Measurements from ENCODE around the gene CHID1. TPM values are rescaled to one million over a fixed set of nuclear protein-coding genes. Genes with fewer than 3 reads are reported as not detected.

Gene CHID1
- polyA plus RNA-seq (ENCODE audit: insufficient read length in 4 of 4): 100 to 1,000 TPM; 108 to 134 (median 117) TPM

DNA sequence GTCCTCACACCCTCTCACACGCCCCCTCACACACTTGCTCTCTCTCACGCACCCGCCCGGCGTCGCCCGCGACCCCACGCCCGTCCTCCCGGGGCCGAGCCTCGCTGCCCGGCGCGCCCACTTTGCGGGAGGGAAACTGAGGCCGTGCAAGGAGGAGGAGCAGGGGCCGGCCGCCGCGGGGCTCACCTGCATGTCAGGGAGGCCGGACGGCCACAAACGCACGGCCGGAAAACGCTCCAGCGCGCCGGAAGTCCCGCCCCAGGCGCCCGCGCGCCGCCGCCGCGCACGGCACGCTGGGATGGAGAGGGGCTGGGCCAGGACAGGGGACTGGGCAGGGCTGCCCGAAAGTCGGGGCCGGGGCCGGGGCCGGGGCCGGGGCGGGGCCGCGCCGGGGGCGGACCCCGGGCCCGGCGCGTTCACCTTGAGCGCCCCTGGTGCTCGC, at the start of gene CHID1:
CHID1 (minus strand) TSS at position 222 of the 442 bp plus-strand sequence. CDS start 5,994 bp downstream, outside the sequence.
- DNase-seq (ENCODE audit: low read depth in 4 of 4, low spot score in 2 of 4): peak in 1 of 4 donors; percentile 80

DNA sequence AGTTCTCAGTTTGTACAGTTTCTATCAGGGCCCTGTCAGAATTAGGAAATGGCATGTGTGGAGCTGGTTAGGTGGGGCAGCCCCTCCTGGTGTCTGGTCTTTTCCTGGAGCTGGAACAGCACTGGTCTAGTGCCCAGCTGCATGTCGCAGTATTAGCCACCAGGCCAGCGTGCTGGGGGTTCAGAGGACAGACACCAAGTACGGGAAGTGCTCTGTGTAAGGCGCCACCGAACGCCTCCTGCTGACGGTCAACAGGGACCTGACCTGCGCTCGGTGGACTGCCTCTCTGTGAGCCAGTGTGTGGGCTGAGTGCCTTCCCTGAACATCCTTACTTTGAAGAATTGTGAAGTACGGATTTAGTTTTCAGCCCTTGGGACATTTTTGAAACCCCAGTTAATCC, 49.0 kb upstream of the CHID1 start:
- no peak for DNase-seq (ENCODE audit: low read depth in 4 of 4, low spot score in 2 of 4)

DNA sequence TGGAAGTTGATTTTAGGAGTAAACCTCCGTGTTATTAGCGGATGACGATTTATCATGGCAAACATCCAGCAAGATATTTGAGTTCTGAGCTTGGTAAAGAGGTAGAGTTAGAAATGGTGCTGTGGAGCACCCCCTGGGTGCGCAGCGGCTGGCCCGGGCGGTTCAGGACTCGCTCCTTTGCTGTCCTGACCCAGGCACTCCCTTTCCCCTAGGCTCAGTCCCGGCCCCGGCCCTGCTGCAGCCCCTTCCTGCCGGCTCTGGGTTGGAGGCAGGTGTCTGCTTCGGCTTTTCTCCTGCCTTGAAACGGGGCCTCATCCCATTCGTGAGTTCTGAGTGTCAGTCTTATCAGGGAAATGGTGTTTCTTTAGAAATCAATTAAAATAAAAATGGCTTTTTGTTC, 48.4 kb upstream of the CHID1 start:
- DNase-seq (ENCODE audit: low read depth in 4 of 4, low spot score in 2 of 4): no peak

GRCh38 chr11:958101-958500, 47.5 kb upstream of the CHID1 start:
- no peak for DNase-seq (ENCODE audit: low read depth in 4 of 4, low spot score in 2 of 4)

- DNase-seq (ENCODE audit: low read depth in 4 of 4, low spot score in 2 of 4): no peak
These were observed 46.8 kb upstream of the CHID1 start for GRCh38 chr11:957212-957920.

DNA sequence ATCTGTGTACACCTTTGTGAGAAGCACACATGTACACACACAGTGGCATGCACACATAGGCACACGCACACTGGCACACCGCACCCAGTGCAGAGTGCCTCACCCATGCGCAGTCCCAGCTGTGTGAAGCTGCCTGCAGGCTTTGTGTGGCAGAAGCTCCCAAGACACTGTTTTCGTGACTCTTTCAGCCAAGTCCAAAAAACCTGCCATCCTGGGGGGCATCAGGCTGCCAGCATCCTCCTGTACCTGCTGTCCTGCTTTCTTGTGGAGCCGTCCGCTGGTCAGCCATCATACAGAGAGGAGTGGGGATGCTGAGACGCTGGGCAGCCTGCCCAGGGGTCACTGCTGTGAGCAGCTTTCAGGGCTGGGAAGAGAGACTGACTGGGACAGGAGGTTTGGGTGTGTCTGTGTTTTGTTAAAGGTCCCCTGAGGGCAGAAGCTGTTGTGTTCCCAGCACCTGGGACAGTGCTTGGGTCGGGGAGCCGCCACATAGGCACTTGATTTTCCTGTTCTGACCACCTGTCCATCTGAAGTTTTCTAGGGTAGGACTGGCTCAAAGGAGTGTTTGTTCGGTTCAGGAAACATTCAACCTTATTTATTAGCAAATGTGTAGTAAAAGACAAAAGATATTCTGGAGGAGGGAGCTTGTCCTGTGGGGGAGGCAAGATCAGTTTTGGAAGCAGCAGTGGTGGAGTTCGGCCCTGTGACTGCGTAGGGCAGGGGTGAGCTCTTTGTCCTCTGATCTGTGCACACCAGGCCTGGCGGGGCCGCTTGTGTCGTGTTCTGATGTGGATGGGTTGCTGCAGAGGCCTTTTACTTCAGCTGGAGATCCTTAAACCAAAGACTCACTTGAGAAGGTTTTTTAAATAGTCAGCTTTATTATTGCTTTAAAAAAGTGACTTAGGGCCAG, 44.8 kb upstream of the CHID1 start:
- DNase-seq (ENCODE audit: low read depth in 4 of 4, low spot score in 2 of 4): no peak

- DNase-seq (ENCODE audit: low read depth in 4 of 4, low spot score in 2 of 4): no peak
These were observed 44.0 kb upstream of the CHID1 start for GRCh38 chr11:954392-955153.

GRCh38 chr11:953512-953911, 42.9 kb upstream of the CHID1 start:
- no peak for DNase-seq (ENCODE audit: low read depth in 4 of 4, low spot score in 2 of 4)

DNA sequence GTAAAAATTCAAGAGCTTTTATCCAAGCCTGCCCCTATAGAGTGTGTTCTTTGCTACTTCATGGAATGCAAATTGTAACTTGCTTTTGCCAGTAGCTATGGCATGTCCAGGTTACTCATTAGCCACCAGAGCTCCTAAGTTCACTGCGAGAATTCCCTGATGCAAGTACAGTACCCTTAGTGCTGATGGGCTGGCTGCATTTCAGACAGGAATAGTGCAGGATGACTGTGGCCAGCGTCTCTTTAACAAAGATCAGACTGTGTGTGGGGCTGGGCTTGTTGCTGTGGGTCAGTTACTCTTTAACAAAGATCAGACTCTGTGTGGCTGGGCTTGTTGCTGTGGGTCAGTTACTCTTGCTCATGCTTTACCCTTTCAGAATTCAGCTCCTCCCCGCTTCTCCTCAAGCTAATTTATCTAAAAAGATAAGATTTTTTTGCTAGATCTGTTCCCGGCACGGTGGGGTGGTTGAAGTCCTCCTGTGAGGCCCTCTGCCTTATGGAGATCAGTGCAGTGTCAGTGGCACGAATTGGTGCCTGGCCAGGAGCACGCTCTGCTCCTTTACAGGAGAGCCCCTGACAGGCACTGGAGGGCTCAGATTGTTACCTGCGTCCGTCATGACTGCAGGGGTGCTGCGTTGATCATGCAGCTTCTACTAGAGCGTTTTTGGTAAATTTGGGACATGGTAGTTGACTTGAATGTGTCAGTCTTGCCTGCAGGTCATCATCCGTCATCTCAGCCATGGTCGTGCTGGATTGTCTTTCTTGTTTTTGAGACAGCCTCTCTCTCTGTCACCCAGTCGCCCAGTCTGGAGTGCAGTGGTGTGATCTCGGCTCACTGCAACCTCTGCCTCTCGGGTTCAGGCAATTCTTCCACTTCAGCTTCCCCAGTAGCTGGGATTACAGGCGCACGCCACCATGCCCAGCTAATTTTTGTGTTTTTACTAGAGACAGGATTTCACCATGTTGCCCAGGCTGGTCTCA, 42.1 kb upstream of the CHID1 start:
- peak in 1 of 4 donors; percentile 81 for DNase-seq (ENCODE audit: low read depth in 4 of 4, low spot score in 2 of 4)

GRCh38 chr11:951507-951906, 40.9 kb upstream of the CHID1 start:
- no peak for DNase-seq (ENCODE audit: low read depth in 4 of 4, low spot score in 2 of 4)

DNA sequence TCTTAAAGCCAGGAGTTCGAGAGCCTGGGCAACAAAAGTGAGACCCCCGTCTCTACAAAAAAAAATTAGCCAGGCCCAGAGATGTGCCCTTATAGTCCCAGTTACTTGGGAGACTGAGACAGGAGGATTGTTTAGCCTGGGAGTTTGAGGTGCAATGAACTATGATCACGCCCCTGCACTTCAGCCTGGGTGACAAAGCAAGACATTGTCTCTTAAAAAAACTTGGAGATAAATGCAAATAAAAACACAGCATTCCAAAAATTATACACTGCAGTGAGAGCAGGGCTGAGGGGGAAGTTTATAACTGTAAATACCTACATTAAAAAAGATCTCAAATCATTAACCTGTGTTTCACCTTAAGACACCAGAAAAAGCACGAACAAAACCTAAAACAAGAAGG, 37.1 kb upstream of the CHID1 start:
- DNase-seq (ENCODE audit: low read depth in 4 of 4, low spot score in 2 of 4): no peak

DNA sequence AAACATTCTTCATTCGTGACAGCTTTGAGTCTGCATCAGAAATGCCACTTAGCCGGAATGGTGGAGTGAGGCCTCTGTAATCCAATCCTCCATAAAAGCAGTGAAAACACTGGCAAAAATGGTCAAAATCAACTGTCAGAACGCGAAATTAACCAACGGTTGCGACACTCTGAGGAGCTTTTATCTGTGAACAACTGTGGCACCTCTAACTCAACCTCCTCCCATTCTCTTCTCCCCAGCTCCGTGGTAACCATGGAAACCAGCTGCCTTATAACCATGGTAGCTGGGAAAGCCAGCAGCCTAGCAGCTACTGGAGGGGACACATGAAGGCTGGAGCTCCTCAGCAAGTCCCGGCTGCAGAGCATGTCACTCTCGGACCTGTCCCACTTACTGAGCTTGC, 35.4 kb upstream of the CHID1 start:
- DNase-seq (ENCODE audit: low read depth in 4 of 4, low spot score in 2 of 4): peak in 1 of 4 donors; percentile 68

- no peak for DNase-seq (ENCODE audit: low read depth in 4 of 4, low spot score in 2 of 4)
These were observed 34.3 kb upstream of the CHID1 start for GRCh38 chr11:944711-945470.

DNA sequence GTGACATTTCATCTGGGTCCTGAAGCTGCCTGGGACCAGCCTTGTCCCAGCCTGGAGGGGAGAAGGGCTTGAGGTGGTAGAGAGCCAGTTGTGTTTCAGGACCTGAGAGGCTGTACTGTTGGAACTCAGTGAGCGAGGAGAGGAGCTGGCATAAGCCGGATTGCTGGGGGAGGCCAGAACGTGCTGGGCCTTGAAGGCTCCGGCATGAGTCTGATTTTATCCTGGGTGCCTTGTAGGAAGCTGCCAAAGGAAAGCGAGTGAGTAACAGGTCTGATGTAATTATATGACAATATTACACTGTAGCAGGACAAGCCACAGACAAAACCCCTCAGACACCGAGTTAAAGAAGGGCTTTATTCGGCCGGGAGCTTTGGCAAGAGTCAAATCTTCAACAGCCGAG, 32.2 kb upstream of the CHID1 start:
- DNase-seq (ENCODE audit: low read depth in 4 of 4, low spot score in 2 of 4): no peak

DNA sequence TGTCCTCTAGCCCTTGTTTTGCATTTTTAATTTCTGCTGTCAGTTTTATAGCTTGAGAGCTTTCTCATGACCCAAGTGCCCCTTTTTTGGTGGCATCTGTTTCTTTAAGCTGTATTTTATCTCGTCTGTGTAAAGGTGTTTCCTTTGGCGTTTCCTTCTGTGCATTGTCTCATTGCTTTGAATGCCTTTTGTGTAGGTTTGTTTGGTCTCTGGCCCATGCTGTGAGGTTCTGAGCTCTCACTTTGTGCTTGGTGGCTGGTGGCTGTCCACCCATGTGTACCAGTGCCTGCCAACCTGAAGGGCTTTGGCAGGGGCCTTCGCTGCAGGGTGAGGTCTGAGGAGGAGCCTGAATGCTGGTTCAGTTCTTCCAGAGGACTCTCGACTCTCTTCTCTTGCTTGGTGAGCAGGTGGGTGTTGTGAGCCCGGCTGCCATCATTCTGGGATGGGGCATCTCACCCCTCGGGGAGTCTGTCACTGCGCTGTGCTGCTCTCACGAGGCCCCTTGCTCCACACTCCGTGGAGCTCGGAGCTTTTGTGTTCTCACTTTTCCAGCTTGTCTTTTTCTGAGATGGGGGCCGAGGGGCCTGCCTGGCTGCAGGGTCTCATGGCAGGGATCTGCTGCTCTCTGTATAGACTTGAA, 30.0 kb upstream of the CHID1 start:
- no peak for DNase-seq (ENCODE audit: low read depth in 4 of 4, low spot score in 2 of 4)

GRCh38 chr11:937841-938261, 27.2 kb upstream of the CHID1 start:
- DNase-seq (ENCODE audit: low read depth in 4 of 4, low spot score in 2 of 4): no peak

DNA sequence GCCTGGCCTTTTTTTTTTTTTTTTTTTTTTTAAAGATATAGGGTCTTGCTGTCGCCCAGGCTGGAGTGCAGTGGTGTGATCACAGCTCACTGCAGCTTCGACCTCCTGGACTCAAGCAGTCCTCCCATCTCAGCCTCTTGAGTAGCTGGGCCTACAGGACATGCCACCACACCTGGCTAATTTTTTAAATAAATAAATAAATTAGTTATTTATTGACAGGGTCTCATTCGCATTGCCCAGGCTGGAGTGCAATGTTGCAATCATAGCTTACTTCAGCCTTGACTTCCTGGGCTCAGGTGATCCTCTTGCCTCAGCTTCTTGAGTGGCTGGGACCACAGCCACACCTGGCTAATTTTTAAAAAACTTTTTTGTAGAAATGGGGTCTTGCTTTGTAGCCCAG, 25.6 kb upstream of the CHID1 start:
- no peak for DNase-seq (ENCODE audit: low read depth in 4 of 4, low spot score in 2 of 4)

GRCh38 chr11:934527-934926, 23.9 kb upstream of the CHID1 start:
- DNase-seq (ENCODE audit: low read depth in 4 of 4, low spot score in 2 of 4): no peak

- DNase-seq (ENCODE audit: low read depth in 4 of 4, low spot score in 2 of 4): no peak
These were observed 23.3 kb upstream of the CHID1 start for GRCh38 chr11:933936-934335.

Measured in left renal cortex interstitium (tissue), 4 donors.